Lung microvascular endothelial cell (primary cell): ENCODE results near the gene DYNC2LI1. TPM values are rescaled to one million over a fixed set of nuclear protein-coding genes. Genes with fewer than 3 reads are reported as not detected.

ENCODE experiments used
- DNase-seq, 2 donors: peaks; one replicate each; pipeline versions ENCODE4 v3.0.0 to v3.0.0-alpha.2; 2010; ENCODE audit warnings: low read depth in 2 of 2
- total RNA-seq: library from RNA; depleted of rRNA; stranded (reverse); fragments of >200 nt; gene quantifications from 2 replicates; pipeline ENCODE4 v1.2.1, GENCODE V29; 2014

Gene DYNC2LI1
- total RNA-seq, 1 donor from 2014 or later, result 6.5 TPM

DNA sequence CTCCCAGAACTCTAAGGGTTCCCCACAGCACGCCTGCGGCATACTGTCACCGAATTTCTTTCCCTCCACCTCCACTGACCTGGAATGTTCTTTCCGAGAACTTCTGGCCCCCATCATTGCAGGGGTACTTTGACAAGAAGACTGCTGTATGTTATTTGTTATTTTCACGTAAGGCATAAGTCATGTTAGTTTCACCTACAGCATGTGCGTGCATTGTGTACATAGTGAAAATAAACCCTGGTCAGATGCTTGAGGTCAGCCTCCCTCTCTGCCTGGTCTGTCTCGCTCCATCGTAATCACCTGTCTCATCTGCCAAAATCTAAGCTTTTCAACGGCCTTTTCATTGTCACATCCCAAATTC is 69.0 kb downstream of the DYNC2LI1 start:
- no peak for DNase-seq

DNA sequence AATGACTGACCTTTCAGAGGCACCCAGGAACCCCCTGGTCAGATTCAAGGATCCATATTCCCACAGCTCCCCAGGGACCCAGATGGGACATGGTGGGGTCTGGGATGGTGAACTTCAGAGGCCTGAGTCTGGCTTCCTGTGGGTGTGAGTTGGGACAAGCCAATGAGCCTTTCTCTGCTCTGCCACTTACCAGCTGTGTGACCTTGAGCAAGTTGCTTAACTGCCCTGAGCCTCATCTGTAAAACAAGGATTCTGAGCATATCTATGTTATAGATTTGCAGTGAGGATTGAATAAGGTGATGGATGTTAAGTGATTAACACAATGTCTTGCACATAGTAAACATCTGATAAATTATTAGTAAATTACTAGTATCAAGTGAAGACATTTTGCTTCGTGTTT is 71.3 kb downstream of the DYNC2LI1 start:
- DNase-seq, result no peak

DNA sequence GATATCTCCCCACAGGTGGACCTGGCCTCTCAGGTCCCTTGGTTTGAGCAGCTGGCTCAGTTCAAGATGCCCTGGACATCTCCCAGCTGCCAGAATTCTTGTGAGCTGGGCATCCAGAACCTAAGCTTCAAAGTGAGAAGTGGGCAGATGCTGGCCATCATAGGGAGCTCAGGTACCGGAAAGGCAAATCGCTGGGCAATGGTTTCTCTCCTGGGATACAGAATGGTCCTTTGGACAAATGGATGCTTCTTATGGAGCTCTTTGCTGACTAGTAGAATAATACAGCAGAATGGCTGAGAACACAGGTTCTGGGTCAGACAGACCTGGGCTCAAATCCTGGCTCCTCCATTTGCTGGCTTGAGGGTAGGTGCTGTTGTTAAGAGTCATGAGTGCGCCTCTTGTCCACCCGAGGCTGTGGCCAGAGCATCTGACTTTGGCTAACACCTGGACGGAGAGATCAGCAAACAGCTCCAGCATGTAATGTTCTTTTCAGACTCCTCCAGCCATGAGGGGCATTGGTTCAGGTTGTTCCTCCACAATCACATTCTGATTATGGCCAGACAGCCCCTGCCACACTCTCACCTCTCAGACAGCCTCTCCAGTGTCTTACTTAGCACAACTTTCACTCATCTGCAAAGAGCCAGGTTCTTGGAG is 72.4 kb downstream of the DYNC2LI1 start:
- no peak for DNase-seq

DNA sequence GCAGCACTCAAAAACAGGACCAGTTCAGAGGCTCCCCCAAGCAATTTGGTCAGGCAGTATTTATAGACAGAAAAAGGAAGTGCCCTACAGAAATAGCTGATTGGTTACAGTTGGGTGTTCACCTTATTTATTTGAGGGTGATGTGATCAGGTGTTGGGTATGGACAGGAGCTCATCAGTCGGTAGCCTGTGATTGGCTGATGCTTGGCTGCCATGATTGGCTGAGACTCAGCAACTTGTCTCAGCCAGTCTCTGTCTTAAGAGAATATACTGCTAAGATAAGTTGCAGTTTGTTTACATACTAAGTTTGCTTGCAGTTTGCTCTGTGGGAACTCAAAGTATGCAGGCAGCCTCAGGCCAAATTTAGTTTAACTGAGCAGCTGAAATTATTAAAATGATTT is 74.4 kb downstream of the DYNC2LI1 start:
- DNase-seq, result no peak

DNA sequence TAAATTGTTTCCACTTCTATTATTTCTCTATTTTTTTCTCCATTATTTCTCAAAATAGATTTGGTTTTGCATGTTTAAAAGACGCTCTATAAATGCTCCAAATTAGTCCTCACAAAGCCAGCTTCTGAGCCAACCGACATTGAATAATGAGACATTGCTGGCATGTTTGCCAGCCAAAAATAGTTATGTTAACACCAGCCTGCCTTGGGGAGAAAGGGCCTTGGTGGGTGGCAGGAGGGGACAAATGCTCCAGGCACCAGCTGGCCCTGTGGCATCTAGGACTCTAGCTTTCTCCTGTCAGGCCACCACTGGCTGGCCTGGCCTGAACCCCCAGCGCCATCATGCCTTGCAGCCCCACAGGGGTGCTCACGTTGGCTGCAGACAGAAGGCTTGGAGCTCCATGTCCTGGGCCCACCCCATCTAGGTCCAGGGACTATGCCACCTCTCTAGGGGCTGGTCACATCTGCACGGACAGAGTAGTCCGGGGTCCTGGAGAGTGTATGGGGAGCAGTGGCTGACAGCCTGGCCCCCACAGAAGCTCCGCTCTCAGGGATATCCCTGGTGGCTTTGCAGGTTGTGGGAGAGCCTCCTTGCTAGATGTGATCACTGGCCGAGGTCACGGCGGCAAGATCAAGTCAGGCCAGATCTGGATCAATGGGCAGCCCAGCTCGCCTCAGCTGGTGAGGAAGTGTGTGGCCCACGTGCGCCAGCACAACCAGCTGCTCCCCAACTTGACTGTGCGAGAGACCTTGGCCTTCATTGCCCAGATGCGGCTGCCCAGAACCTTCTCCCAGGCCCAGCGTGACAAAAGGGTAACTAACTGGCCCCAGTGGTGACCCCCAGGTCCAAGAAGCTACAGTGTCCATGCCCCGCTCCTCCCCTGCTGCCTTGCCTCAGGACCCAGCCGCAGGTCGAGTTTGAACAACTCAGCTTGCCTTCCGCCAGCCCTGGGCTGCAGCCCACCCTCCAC is 77.5 kb downstream of the DYNC2LI1 start:
- DNase-seq, result no peak

DNA sequence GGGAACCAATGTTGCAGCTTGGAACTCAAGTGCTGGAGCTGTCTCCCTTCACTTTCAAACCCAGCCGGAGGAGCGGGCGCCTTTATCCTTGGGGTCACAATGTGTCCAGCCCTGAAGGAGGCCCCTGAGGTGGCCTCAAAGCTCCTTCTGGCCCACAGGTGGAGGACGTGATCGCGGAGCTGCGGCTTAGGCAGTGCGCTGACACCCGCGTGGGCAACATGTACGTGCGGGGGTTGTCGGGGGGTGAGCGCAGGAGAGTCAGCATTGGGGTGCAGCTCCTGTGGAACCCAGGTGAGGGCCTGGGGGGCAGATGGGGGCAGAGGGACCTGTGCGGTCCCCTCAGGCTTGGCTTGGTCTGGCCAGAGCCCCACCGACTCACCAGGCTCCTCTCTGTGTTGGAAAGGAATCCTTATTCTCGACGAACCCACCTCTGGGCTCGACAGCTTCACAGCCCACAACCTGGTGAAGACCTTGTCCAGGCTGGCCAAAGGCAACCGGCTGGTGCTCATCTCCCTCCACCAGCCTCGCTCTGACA is 78.4 kb downstream of the DYNC2LI1 start:
- DNase-seq, result no peak

DNA sequence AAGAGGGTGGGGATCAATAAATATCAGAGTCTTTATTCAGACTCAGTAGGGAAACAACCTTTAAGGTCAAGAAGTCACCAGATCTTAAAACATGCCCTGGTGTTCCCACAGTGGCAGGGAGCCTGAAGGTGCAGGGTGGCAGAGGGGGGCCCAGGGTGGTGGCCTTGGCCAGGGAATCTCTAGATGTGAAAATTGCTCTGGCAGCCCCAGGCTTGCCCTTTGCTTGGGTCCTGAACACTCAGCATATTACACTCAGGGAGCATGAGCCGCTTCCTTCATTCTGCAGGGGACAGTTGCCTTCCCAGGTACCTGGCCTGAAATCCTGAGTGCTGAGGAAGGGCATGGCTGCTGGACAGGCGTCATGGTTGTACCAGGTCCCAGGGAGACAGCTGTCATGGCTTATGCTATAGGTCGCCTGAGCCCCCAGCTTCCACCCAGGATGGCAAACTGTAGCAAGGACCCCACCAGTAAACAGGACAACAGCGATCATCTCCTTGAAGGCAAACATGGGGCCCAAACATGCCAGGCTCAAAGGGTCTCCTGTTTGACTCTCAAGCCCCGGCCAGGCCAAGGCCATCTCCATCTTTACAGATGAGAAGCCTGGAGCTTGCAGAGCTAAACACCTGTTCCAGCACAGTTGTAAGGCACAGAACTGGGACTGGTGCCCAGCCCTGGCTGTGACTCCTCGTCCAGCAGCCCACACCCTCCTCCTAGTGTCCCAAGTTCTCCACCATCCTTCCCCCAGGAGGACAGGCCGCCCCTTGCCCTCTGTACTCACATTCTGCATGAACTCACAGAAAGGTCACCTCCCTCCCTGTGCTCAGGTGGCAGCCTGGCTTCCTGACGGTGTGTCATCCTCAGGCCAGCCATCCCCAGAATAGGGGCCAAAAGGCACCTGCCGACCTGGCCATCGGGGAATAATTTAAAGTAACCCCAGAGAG is 79.6 kb downstream of the DYNC2LI1 start:
- no peak for DNase-seq

DNA sequence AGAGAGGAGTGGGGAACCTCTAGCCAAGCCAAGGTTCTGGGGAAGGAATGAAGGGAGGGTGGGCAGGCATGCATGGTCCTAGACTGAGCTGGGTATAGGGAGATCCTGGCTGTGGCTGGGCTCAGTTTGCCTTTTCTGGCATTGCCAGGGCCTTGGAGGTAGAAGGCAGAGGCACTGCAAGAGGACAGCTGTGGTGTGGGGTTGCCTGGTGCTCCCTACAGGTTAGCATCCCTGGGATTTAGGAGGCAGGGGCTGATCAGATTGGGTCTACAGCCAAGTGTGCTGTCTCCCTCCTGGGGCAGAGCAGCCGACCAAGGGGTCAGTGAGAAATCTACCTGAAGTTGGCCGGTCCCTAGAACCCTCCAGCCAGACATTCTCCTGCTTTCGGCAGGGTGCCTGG is 80.8 kb downstream of the DYNC2LI1 start:
- no peak for DNase-seq

DNA sequence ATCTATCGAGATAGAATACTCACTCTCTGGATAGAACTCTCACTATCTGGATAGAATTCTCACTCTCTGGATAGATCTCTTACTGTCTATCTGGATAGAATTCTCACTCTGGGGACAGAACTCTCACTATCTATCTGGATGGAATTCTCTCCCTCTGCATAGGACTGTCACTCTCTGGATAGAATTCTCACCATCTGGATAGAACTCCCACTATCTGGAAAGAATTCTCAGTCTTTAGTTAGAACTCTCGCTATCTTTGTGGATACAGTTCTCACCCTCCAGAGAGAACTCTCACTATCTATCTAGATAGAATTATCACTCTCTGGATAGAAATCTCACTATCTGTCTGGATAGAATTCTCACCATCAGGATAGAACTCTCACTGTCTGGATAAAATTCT is 81.5 kb downstream of the DYNC2LI1 start:
- DNase-seq, result no peak

Other genes starting within 250 kb of the DYNC2LI1 start
- gene THADA, start 178.0 kb upstream of the DYNC2LI1 start, total RNA-seq, result 13.9 and 22.8 TPM in 2 replicates
- under 0.01 TPM in 1 of 2 replicates, not detected in the other for gene PLEKHH2, start 136.8 kb upstream of the DYNC2LI1 start, total RNA-seq
- not detected in 2 replicates for gene C1GALT1C1L, start 97.6 kb upstream of the DYNC2LI1 start, total RNA-seq
- not detected in 2 replicates for gene ABCG5, start 64.8 kb downstream of the DYNC2LI1 start, total RNA-seq
- not detected in 2 replicates for gene ABCG8, start 64.9 kb downstream of the DYNC2LI1 start, total RNA-seq
- gene LRPPRC, start 221.9 kb downstream of the DYNC2LI1 start, total RNA-seq, result 40.1 and 40.5 TPM in 2 replicates